ENCODE results near the gene XXYLT1. TPM values are rescaled to one million over a fixed set of nuclear protein-coding genes. Genes with fewer than 3 reads are reported as not detected.

Gene XXYLT1
- total and polyA plus RNA-seq, 3 experiments from 2014 or later = 7.9 to 10.5 (median 8.3) TPM

GRCh38 chr3:195204360-195205163 is 66.4 kb downstream of the XXYLT1 start:
- DNase-seq = no peak
- Mint-ChIP-seq H3K4me3 (peak overlapping the region in 3 of 7 donors; percentile 56 to 75 (median 72)), H3K4me1 (peaks cover 24 to 37% (median 25%) of the 10 kb centered on the region in 3 donors), H3K9me3 (no peaks in the 10 kb centered on the region), H3K27ac (peak overlapping the region in 6 of 8 donors; percentile 22 to 84 (median 58)), H3K36me3 (no peaks in the 10 kb centered on the region), H3K27me3 (no peaks in the 10 kb centered on the region)
- CTCF ChIA-PET = no interaction called here
- Histone ChIP-seq H3K36me3 (ENCODE audit: insufficient read depth, low read length) (no peaks in the 10 kb centered on the region), H3K9me3 (ENCODE audit: low read length) (no peaks in the 10 kb centered on the region), H3K27ac (ENCODE audit: low read depth, low read length) (no peak overlapping the region), H3K4me1 (ENCODE audit: insufficient read depth, low read length) (no peaks in the 10 kb centered on the region), H3K4me3 (ENCODE audit: low read length) (no peak overlapping the region), H3K27me3 (ENCODE audit: insufficient read depth, low read length, poor library complexity, severe bottlenecking) (no peaks in the 10 kb centered on the region)
- POLR2A ChIA-PET = no interaction called here

DNA sequence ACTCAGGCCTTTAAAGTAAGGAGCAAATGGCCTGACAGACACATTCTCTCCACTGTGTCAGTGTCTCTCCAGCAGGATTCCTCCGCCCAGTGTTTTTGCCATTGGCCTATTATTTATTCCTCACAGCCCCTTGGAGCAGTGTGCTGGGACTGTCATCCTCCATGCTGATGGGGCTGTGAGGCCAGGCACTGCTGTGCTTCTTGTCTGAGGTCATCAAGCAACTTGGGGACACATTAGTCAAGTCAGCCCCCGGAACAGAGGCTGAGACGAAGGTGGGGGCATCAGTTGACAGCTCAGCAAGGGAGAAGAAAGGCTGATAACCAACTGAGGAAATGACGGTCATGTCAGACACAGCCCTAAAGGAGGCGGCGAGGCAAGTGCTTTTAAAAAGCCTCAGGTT is 67.4 kb downstream of the XXYLT1 start:
- peaks cover 24 to 36% (median 27%) of the 10 kb centered on the region in 3 donors for H3K4me1 Mint-ChIP-seq
- POLR2A ChIA-PET = no interaction called here
- Histone ChIP-seq H3K4me1 (ENCODE audit: insufficient read depth, low read length) (no peaks in the 10 kb centered on the region), H3K36me3 (ENCODE audit: insufficient read depth, low read length) (no peaks in the 10 kb centered on the region), H3K9me3 (ENCODE audit: low read length) (no peaks in the 10 kb centered on the region), H3K4me3 (ENCODE audit: low read length) (no peak overlapping the region), H3K27me3 (ENCODE audit: insufficient read depth, low read length, poor library complexity, severe bottlenecking) (no peaks in the 10 kb centered on the region), H3K27ac (ENCODE audit: low read depth, low read length) (peak overlapping the region; percentile 9)
- H3K4me3 Mint-ChIP-seq = peak overlapping the region in 3 of 7 donors; percentile 17 to 23 (median 20)
- peak overlapping the region in 7 of 8 donors; percentile 19 to 84 (median 62) for H3K27ac Mint-ChIP-seq
- peak in 1 of 5 donors; percentile 10 for DNase-seq
- CTCF ChIA-PET = no interaction called here
- H3K27me3 Mint-ChIP-seq = no peaks in the 10 kb centered on the region
- H3K36me3 Mint-ChIP-seq = no peaks in the 10 kb centered on the region
- no peaks in the 10 kb centered on the region for H3K9me3 Mint-ChIP-seq

GRCh38 chr3:195201295-195201694 is 69.7 kb downstream of the XXYLT1 start:
- Mint-ChIP-seq H3K27me3 (no peaks in the 10 kb centered on the region), H3K36me3 (peaks cover 0 to 3% (median 0%) of the 10 kb centered on the region in 3 donors), H3K27ac (no peak overlapping the region), H3K4me1 (peaks cover 23 to 42% (median 25%) of the 10 kb centered on the region in 3 donors), H3K9me3 (no peaks in the 10 kb centered on the region), H3K4me3 (no peak overlapping the region)
- H3K27ac ChIP-seq (ENCODE audit: low read depth, low read length) = no peak overlapping the region
- no peaks in the 10 kb centered on the region for H3K9me3 ChIP-seq (ENCODE audit: low read length)
- H3K4me3 ChIP-seq (ENCODE audit: low read length) = no peak overlapping the region
- no peaks in the 10 kb centered on the region for H3K27me3 ChIP-seq (ENCODE audit: insufficient read depth, low read length, poor library complexity, severe bottlenecking)
- H3K4me1 ChIP-seq (ENCODE audit: insufficient read depth, low read length) = no peaks in the 10 kb centered on the region
- DNase-seq = no peak
- ChIA-PET POLR2A (no interaction called here), CTCF (interaction anchor here (1.4 kb wide), 1 partner anchor 16 kb away, joined by 5 read pairs; no protein-coding TSS in a partner anchor)
- H3K36me3 ChIP-seq (ENCODE audit: insufficient read depth, low read length) = no peaks in the 10 kb centered on the region

DNA sequence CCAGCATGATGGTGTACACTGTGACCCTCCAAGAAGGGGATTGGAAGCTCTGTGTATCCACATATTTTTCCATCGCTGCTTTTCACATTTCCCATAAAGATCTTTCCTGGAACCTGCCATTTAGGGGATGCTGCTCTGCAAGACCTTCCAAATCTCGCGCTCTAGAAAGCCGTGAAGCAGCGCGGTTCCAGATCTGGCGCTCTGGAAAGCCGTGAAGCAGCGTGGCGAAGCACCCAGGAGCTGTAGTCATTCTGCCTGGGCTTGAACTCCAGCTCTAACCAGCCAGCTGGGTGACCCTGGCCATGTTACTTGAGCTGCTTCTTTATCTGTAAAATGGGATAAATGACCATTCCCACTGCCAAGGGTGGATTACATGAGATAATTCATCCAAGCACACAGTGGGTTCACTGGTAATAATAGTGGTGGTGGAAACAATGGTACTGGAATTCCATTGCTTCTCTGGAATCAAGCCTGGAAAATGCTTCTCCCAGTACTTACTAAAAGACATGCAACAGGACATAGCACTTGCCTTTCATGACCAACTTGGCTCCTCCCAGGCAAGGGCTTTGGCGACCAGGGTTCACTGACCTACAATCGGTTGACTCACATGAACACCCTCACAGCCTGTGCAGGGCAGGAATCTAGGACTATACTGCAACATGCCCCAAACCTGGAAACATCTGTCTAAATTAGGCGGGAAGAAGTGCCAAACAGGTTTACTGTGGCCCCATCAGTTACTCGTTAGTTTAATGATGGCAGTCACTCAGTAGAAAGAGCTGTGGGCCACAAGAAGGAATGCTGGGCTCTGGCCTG is 70.7 kb downstream of the XXYLT1 start:
- no peaks in the 10 kb centered on the region for H3K27me3 ChIP-seq (ENCODE audit: insufficient read depth, low read length, poor library complexity, severe bottlenecking)
- ChIA-PET POLR2A (no interaction called here), CTCF (interaction anchor here (1.4 kb wide), 1 partner anchor 15 kb away, joined by 5 read pairs; no protein-coding TSS in a partner anchor)
- Mint-ChIP-seq H3K4me1 (peaks cover 21 to 40% (median 22%) of the 10 kb centered on the region in 3 donors), H3K27me3 (no peaks in the 10 kb centered on the region), H3K36me3 (peaks cover 0 to 3% (median 0%) of the 10 kb centered on the region in 3 donors), H3K4me3 (no peak overlapping the region), H3K9me3 (no peaks in the 10 kb centered on the region), H3K27ac (peak overlapping the region in 1 of 8 donors; percentile 7)
- no peak overlapping the region for H3K27ac ChIP-seq (ENCODE audit: low read depth, low read length)
- no peaks in the 10 kb centered on the region for H3K9me3 ChIP-seq (ENCODE audit: low read length)
- DNase-seq = no peak
- no peak overlapping the region for H3K4me3 ChIP-seq (ENCODE audit: low read length)
- H3K36me3 ChIP-seq (ENCODE audit: insufficient read depth, low read length) = no peaks in the 10 kb centered on the region
- no peaks in the 10 kb centered on the region for H3K4me1 ChIP-seq (ENCODE audit: insufficient read depth, low read length)

DNA sequence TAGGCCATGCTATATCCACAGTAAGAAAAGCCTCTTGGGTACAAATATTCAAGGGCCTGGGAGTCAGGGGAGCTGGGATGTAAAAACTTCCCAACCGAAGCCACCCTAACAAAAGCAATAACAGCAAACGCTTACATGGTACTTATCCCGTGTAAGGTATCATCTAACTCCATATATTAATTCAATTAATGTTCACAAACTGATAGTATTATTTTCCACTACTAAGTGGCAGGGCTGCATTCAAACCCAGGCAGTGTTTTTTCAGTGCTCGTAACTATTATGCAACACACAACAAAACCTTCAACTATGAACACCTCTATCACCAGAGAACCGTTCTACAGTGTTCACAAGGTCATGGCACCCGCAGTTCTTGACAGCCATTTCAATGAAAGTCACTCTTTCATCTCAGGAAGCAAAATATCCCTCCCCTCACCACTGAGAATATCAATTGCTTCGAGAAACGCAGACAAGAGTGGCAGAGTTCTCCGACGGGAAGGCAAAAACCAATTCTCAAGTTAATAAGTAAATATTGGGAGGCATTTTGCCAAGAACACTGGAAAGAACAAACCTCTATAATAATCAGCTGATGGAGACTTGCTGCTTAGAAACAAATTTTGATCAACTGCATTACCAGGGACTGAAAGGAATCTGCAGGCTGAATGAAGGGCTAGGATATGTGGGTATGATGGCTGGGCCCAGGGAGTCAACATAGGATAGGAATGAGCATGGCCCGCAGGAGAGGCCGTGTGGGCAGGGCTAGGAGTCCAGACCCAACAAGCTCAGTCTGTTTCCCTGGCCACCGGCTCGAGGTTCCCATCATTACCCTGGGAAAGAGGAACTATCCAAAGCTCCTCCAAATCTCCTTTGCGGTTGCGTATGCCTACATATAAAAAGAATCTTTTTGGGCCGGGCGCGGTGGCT is 72.3 kb downstream of the XXYLT1 start:
- ChIA-PET POLR2A (no interaction called here), CTCF (no interaction called here)
- Mint-ChIP-seq H3K4me3 (no peak overlapping the region), H3K9me3 (no peaks in the 10 kb centered on the region), H3K4me1 (peaks cover 20 to 34% (median 22%) of the 10 kb centered on the region in 3 donors), H3K27ac (peak overlapping the region in 1 of 8 donors; percentile 16), H3K36me3 (peaks cover 0 to 3% (median 0%) of the 10 kb centered on the region in 3 donors), H3K27me3 (no peaks in the 10 kb centered on the region)
- Histone ChIP-seq H3K9me3 (ENCODE audit: low read length) (no peaks in the 10 kb centered on the region), H3K36me3 (ENCODE audit: insufficient read depth, low read length) (no peaks in the 10 kb centered on the region), H3K4me1 (ENCODE audit: insufficient read depth, low read length) (no peaks in the 10 kb centered on the region), H3K27ac (ENCODE audit: low read depth, low read length) (no peak overlapping the region), H3K27me3 (ENCODE audit: insufficient read depth, low read length, poor library complexity, severe bottlenecking) (no peaks in the 10 kb centered on the region), H3K4me3 (ENCODE audit: low read length) (no peak overlapping the region)
- no peak for DNase-seq

- Mint-ChIP-seq H3K4me3 (no peak overlapping the region), H3K27ac (peak overlapping the region in 2 of 8 donors; percentile 16 to 42), H3K27me3 (no peaks in the 10 kb centered on the region), H3K9me3 (no peaks in the 10 kb centered on the region), H3K4me1 (peaks cover 17 to 30% (median 18%) of the 10 kb centered on the region in 3 donors), H3K36me3 (peaks cover 0 to 3% (median 0%) of the 10 kb centered on the region in 3 donors)
- H3K4me1 ChIP-seq (ENCODE audit: insufficient read depth, low read length) = no peaks in the 10 kb centered on the region
- H3K9me3 ChIP-seq (ENCODE audit: low read length) = no peaks in the 10 kb centered on the region
- no peaks in the 10 kb centered on the region for H3K36me3 ChIP-seq (ENCODE audit: insufficient read depth, low read length)
- no peaks in the 10 kb centered on the region for H3K27me3 ChIP-seq (ENCODE audit: insufficient read depth, low read length, poor library complexity, severe bottlenecking)
- ChIA-PET CTCF (no interaction called here), POLR2A (no interaction called here)
- DNase-seq = no peak
- no peak overlapping the region for H3K27ac ChIP-seq (ENCODE audit: low read depth, low read length)
- H3K4me3 ChIP-seq (ENCODE audit: low read length) = no peak overlapping the region
These were observed 73.1 kb downstream of the XXYLT1 start for GRCh38 chr3:195197765-195198425.

DNA sequence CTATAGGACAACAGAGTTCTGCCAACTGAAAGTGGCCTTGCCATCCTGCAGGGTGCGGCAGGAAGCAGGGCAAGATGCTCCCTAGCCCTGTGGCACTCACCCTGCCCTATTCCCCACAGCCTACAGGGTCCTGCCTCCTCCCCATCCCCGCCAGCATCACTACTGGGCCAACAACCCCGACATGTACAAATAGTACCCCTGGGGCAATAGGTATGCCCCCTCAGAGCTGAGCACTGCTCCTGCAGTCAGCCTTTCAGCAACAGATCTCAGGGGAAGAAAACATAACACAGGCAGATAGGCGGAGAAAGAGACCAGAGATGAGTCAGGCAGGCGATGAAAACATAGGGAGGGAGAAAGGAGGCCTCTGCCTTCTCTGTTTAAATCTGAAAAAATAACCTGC is 74.7 kb downstream of the XXYLT1 start:
- peaks cover 17 to 24% (median 18%) of the 10 kb centered on the region in 3 donors for H3K4me1 Mint-ChIP-seq
- POLR2A ChIA-PET = no interaction called here
- no peaks in the 10 kb centered on the region for H3K27me3 Mint-ChIP-seq
- CTCF ChIA-PET = no interaction called here
- H3K27ac Mint-ChIP-seq = peak overlapping the region in 1 of 8 donors; percentile 5
- no peak overlapping the region for H3K4me3 Mint-ChIP-seq
- no peak overlapping the region for H3K4me3 ChIP-seq (ENCODE audit: low read length)
- H3K9me3 ChIP-seq (ENCODE audit: low read length) = peaks cover 3% of the 10 kb centered on the region
- H3K4me1 ChIP-seq (ENCODE audit: insufficient read depth, low read length) = no peaks in the 10 kb centered on the region
- peaks cover 2 to 8% (median 7%) of the 10 kb centered on the region in 5 donors for H3K9me3 Mint-ChIP-seq
- no peaks in the 10 kb centered on the region for H3K27me3 ChIP-seq (ENCODE audit: insufficient read depth, low read length, poor library complexity, severe bottlenecking)
- no peaks in the 10 kb centered on the region for H3K36me3 ChIP-seq (ENCODE audit: insufficient read depth, low read length)
- H3K36me3 Mint-ChIP-seq = peaks cover 5 to 11% (median 7%) of the 10 kb centered on the region in 3 donors
- no peak for DNase-seq
- H3K27ac ChIP-seq (ENCODE audit: low read depth, low read length) = no peak overlapping the region
